HCT116 (cell line): ENCODE measurements around the gene F7.

ENCODE experiments used
- FOSL1 ChIP-seq: IDR thresholded peaks from 2 replicates; pipeline ENCODE4 v1.6.1; 2012; ENCODE audit warnings: low read depth
- RAD21 ChIP-seq: IDR thresholded peaks from 2 replicates; pipeline ENCODE4 v1.6.1; 2012; ENCODE audit warnings: low read depth, mild to moderate bottlenecking
- TF ChIP-seq, protein P1 (sequence below): IDR thresholded peaks from 2 replicates; pipeline ENCODE4 v1.6.1; 2012; ENCODE audit warnings: low read depth
- TF ChIP-seq, protein P2 (sequence below), 3 experiments: fragments of 200-600 bp in 1 of 3; sonication (generic) in 1 of 3; IDR thresholded peaks in 2 of 3; conservative IDR thresholded peaks in 1 of 3; 2 replicates each; pipeline ENCODE4 v1.5.1; 2012 to 2017; ENCODE audit warnings: low read depth in 2 of 3, low read length in 2 of 3, antibody characterized with exemption in 1 of 3, borderline replicate concordance in 1 of 3, control low read depth in 1 of 3, mild to moderate bottlenecking in 1 of 3, mixed read lengths in 1 of 3, mixed run types in 1 of 3, moderate library complexity in 1 of 3; ENCODE audit not compliant: insufficient read depth in 1 of 3

DNA sequence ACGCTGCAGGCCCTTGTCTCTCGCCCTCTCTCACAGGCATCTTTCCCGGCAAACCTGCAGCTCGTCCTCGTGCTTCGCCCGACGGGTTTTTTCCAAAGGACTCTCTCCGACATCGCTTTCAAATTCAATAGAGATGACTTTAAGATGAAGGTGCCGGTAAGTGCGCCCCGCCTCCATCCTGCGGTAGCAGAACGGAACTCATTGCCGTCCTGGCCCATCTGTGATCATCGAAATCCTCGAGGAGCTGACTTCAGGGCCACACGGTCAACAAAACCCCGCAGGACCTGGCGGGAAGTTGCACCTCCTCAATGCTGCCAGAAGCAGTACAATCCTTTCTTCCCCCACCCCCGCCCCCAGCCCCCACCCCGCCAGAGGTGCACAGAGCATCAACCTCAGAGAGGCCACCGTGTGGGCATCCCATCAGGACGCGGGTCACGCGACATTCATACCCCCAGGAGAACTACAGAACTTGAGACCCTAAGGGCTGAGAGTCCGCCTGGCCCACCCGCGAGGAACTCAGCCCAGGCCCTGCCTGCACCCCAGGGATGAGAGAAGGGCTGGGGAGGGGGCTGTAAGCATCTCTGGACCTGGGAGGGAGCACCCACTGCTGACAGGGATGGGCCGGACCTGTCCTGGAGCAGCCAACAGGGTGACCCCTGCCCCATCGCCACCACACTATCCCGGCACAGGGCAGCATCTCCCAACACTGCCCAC lies 44.9 kb upstream of the F7 start:
- TF ChIP-seq RAD21 (no peak), FOSL1 (no peak)
- TF ChIP-seq, protein P1, sequence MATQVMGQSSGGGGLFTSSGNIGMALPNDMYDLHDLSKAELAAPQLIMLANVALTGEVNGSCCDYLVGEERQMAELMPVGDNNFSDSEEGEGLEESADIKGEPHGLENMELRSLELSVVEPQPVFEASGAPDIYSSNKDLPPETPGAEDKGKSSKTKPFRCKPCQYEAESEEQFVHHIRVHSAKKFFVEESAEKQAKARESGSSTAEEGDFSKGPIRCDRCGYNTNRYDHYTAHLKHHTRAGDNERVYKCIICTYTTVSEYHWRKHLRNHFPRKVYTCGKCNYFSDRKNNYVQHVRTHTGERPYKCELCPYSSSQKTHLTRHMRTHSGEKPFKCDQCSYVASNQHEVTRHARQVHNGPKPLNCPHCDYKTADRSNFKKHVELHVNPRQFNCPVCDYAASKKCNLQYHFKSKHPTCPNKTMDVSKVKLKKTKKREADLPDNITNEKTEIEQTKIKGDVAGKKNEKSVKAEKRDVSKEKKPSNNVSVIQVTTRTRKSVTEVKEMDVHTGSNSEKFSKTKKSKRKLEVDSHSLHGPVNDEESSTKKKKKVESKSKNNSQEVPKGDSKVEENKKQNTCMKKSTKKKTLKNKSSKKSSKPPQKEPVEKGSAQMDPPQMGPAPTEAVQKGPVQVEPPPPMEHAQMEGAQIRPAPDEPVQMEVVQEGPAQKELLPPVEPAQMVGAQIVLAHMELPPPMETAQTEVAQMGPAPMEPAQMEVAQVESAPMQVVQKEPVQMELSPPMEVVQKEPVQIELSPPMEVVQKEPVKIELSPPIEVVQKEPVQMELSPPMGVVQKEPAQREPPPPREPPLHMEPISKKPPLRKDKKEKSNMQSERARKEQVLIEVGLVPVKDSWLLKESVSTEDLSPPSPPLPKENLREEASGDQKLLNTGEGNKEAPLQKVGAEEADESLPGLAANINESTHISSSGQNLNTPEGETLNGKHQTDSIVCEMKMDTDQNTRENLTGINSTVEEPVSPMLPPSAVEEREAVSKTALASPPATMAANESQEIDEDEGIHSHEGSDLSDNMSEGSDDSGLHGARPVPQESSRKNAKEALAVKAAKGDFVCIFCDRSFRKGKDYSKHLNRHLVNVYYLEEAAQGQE: no peak
- TF ChIP-seq, protein P2, sequence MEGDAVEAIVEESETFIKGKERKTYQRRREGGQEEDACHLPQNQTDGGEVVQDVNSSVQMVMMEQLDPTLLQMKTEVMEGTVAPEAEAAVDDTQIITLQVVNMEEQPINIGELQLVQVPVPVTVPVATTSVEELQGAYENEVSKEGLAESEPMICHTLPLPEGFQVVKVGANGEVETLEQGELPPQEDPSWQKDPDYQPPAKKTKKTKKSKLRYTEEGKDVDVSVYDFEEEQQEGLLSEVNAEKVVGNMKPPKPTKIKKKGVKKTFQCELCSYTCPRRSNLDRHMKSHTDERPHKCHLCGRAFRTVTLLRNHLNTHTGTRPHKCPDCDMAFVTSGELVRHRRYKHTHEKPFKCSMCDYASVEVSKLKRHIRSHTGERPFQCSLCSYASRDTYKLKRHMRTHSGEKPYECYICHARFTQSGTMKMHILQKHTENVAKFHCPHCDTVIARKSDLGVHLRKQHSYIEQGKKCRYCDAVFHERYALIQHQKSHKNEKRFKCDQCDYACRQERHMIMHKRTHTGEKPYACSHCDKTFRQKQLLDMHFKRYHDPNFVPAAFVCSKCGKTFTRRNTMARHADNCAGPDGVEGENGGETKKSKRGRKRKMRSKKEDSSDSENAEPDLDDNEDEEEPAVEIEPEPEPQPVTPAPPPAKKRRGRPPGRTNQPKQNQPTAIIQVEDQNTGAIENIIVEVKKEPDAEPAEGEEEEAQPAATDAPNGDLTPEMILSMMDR (IDR thresholded peaks at IDR 0.05 in 2 of 3, conservative IDR thresholded peaks at IDR 0.05 in 1 of 3; ENCODE audit: borderline replicate concordance in 1 of 3, insufficient read depth in 1 of 3, low read depth in 2 of 3, low read length in 2 of 3): no peak
